Astrocyte (in vitro differentiated cells and primary cell): ENCODE data around the gene FAM237A. TPM values are rescaled to one million over a fixed set of nuclear protein-coding genes. Genes with fewer than 3 reads are reported as not detected.
A peak's percentile ranks its signal among the peaks of the same experiment; 100 is the strongest.

Experiments used
- DNase-seq: peaks from one replicate; pipeline ENCODE4 v3.0.0-alpha.2; 2010; ENCODE audit warnings: low read depth
- FAIRE-seq: peaks from 2 replicates; lab custom pipeline; 2011; peaks lifted over from hg19 to GRCh38; lab: Jason Lieb, UNC
- H2AFZ ChIP-seq: 2 replicates; pipeline ENCODE4 v1.6.0; 2012; ENCODE audit warnings: low read depth, low read length, inconsistent platforms
- H3K27ac ChIP-seq: 2 replicates; pipeline ENCODE4 v1.5.1; 2011; ENCODE audit warnings: low read depth, low read length, inconsistent platforms
- H3K27me3 ChIP-seq: 2 replicates; pipeline ENCODE4 v1.6.0; 2011; ENCODE audit warnings: low read length, inconsistent platforms; ENCODE audit not compliant: insufficient read depth
- H3K36me3 ChIP-seq: 2 replicates; pipeline ENCODE4 v1.5.1; 2011; ENCODE audit warnings: low read length, inconsistent platforms; ENCODE audit not compliant: insufficient read depth
- H3K4me1 ChIP-seq: 2 replicates; pipeline ENCODE4 v1.5.1; 2011; ENCODE audit warnings: low read length, inconsistent platforms; ENCODE audit not compliant: insufficient read depth
- H3K4me2 ChIP-seq: 2 replicates; pipeline ENCODE4 v1.6.0; 2012; ENCODE audit warnings: low read length, inconsistent platforms
- H3K4me3 ChIP-seq: 2 replicates; pipeline ENCODE4 v1.5.1; 2011; ENCODE audit warnings: low read depth, mild to moderate bottlenecking, low read length, inconsistent platforms; ENCODE audit not compliant: insufficient read depth
- H3K79me2 ChIP-seq: 2 replicates; pipeline ENCODE4 v1.6.0; 2012; ENCODE audit warnings: mild to moderate bottlenecking, low read length, inconsistent platforms; ENCODE audit not compliant: insufficient read depth
- H3K9ac ChIP-seq: 2 replicates; pipeline ENCODE4 v1.6.0; 2012; ENCODE audit warnings: mild to moderate bottlenecking, low read length, inconsistent platforms
- H3K9me3 ChIP-seq: 2 replicates; pipeline ENCODE4 v1.5.1; 2012; ENCODE audit warnings: low read depth, mild to moderate bottlenecking, low read length, inconsistent platforms; ENCODE audit not compliant: insufficient read depth
- H4K20me1 ChIP-seq: 2 replicates; pipeline ENCODE4 v1.6.0; 2012; ENCODE audit warnings: low read length, inconsistent platforms; ENCODE audit not compliant: insufficient read depth
- H3K27ac Mint-ChIP-seq: one replicate; pipeline ENCODE4 v1.8.0; 2021; ENCODE audit warnings: mild to moderate bottlenecking, mixed read lengths; ENCODE audit not compliant: unreplicated experiment
- H3K27me3 Mint-ChIP-seq: one replicate; pipeline ENCODE4 v1.8.0; 2021; ENCODE audit warnings: low read depth, mixed read lengths; ENCODE audit not compliant: unreplicated experiment
- H3K36me3 Mint-ChIP-seq: one replicate; pipeline ENCODE4 v1.8.0; 2021; ENCODE audit warnings: low read depth, mixed read lengths; ENCODE audit not compliant: unreplicated experiment
- H3K4me1 Mint-ChIP-seq: one replicate; pipeline ENCODE4 v1.8.0; 2021; ENCODE audit warnings: low read depth, mixed read lengths; ENCODE audit not compliant: unreplicated experiment
- H3K4me3 Mint-ChIP-seq: one replicate; pipeline ENCODE4 v1.8.0; 2021; ENCODE audit warnings: mild to moderate bottlenecking, moderate library complexity, mixed read lengths; ENCODE audit not compliant: unreplicated experiment
- H3K9me3 Mint-ChIP-seq: one replicate; pipeline ENCODE4 v1.8.0; 2021; ENCODE audit warnings: mild to moderate bottlenecking, mixed read lengths; ENCODE audit not compliant: unreplicated experiment
- EZH2 ChIP-seq: IDR thresholded peaks from 2 replicates; pipeline ENCODE4 v1.6.1; 2012; ENCODE audit warnings: mild to moderate bottlenecking, low read length, inconsistent platforms; ENCODE audit not compliant: insufficient read depth
- total RNA-seq: library from RNA; stranded (reverse); gene quantifications from 2 replicates; pipeline ENCODE4 v1.2.1, GENCODE V29; 2021
- TF ChIP-seq, protein P1 (sequence below): IDR thresholded peaks from 2 replicates; pipeline ENCODE4 v1.5.1; 2011; ENCODE audit warnings: low read depth, mild to moderate bottlenecking, inconsistent platforms, low read length, moderate library complexity; ENCODE audit not compliant: insufficient read depth

Gene FAM237A
- total RNA-seq, 1 donor from 2014 or later = not detected

DNA sequence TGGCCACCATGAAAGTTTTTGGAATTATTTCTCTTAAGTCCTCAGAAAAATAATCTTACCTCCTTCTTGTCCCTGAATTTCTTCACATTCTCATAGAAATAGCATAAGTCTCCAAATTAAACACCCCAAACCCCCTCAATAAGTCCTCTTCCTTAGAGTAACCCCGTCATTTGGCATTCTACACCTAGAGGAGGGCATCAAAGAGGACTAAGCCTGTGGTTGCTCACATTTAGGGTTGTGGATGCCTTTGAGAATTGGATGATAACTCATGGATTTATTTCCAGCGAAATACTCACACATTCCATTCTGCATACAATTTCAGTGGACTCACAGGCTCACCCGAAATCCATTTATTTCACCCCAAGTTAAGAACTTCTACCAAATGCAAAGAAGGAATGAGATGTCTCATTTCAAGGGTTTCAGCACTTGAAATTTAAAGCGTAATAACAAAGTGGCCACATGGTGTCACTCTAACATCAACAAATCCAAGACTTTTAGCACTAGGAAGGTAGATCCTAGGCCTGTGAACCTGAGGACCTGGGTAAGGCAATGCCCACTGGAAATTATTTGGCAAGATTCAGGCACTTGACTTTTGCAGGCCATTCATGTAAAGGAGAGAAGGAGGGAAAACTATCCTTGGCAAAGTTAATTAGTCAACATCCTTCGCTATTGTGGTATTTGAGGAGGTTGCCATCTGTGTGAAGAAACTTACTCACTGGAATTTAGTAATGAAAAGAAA, 51.3 kb downstream of the FAM237A start:
- no peaks in the 10 kb centered on the region for H3K79me2 ChIP-seq
- H3K4me2 ChIP-seq = no peak overlapping the region
- no peaks in the 10 kb centered on the region for H4K20me1 ChIP-seq
- no peak overlapping the region for H3K27ac ChIP-seq
- H2AFZ ChIP-seq = no peak overlapping the region
- H3K27me3 Mint-ChIP-seq = no peaks in the 10 kb centered on the region
- no peak overlapping the region for H3K9ac ChIP-seq
- H3K4me1 Mint-ChIP-seq = no peaks in the 10 kb centered on the region
- H3K9me3 Mint-ChIP-seq = no peaks in the 10 kb centered on the region
- H3K4me1 ChIP-seq = no peaks in the 10 kb centered on the region
- no peak overlapping the region for H3K4me3 Mint-ChIP-seq
- no peak overlapping the region for H3K4me3 ChIP-seq
- no peak overlapping the region for H3K27ac Mint-ChIP-seq
- FAIRE-seq = peak; percentile 74
- no peaks in the 10 kb centered on the region for H3K36me3 ChIP-seq
- TF ChIP-seq, protein P1, sequence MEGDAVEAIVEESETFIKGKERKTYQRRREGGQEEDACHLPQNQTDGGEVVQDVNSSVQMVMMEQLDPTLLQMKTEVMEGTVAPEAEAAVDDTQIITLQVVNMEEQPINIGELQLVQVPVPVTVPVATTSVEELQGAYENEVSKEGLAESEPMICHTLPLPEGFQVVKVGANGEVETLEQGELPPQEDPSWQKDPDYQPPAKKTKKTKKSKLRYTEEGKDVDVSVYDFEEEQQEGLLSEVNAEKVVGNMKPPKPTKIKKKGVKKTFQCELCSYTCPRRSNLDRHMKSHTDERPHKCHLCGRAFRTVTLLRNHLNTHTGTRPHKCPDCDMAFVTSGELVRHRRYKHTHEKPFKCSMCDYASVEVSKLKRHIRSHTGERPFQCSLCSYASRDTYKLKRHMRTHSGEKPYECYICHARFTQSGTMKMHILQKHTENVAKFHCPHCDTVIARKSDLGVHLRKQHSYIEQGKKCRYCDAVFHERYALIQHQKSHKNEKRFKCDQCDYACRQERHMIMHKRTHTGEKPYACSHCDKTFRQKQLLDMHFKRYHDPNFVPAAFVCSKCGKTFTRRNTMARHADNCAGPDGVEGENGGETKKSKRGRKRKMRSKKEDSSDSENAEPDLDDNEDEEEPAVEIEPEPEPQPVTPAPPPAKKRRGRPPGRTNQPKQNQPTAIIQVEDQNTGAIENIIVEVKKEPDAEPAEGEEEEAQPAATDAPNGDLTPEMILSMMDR = peak; percentile 72
- TF ChIP-seq EZH2 = no peak
- peaks cover 2% of the 10 kb centered on the region for H3K27me3 ChIP-seq
- no peaks in the 10 kb centered on the region for H3K9me3 ChIP-seq
- peak; percentile 25 for DNase-seq
- no peaks in the 10 kb centered on the region for H3K36me3 Mint-ChIP-seq

DNA sequence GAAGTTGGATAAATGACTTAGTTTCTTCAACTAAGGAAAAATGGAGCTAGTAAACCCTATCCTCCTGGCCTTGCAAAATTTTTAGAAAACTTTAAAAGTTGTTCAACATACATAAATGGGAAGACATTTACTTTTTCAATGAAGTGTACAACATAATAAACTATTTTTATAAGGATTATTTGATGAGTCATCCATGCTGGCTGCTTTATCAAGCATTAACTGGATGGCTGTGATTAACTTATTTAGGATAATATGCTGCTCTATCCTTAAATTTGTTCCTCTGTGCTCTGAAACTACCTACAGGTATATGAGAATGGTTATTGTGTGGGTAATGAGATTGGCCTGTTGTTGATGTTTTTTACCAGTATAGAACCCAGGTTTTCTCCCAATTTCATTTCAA, 54.6 kb downstream of the FAM237A start:
- peaks cover 2% of the 10 kb centered on the region for H3K27me3 ChIP-seq
- no peaks in the 10 kb centered on the region for H3K4me1 ChIP-seq
- no peaks in the 10 kb centered on the region for H3K36me3 Mint-ChIP-seq
- H4K20me1 ChIP-seq = no peaks in the 10 kb centered on the region
- H3K9me3 ChIP-seq = no peaks in the 10 kb centered on the region
- no peaks in the 10 kb centered on the region for H3K36me3 ChIP-seq
- H3K4me2 ChIP-seq = no peak overlapping the region
- no peaks in the 10 kb centered on the region for H3K9me3 Mint-ChIP-seq
- no peaks in the 10 kb centered on the region for H3K79me2 ChIP-seq
- no peak overlapping the region for H3K4me3 ChIP-seq
- H3K4me3 Mint-ChIP-seq = no peak overlapping the region
- FAIRE-seq = no peak
- peaks cover 5% of the 10 kb centered on the region for H3K27me3 Mint-ChIP-seq
- peaks cover 3% of the 10 kb centered on the region for H3K4me1 Mint-ChIP-seq
- no peak overlapping the region for H3K9ac ChIP-seq
- DNase-seq = no peak
- no peak overlapping the region for H3K27ac Mint-ChIP-seq
- H3K27ac ChIP-seq = no peak overlapping the region
- TF ChIP-seq, protein P1 = no peak
- no peak for TF ChIP-seq EZH2
- no peak overlapping the region for H2AFZ ChIP-seq

DNA sequence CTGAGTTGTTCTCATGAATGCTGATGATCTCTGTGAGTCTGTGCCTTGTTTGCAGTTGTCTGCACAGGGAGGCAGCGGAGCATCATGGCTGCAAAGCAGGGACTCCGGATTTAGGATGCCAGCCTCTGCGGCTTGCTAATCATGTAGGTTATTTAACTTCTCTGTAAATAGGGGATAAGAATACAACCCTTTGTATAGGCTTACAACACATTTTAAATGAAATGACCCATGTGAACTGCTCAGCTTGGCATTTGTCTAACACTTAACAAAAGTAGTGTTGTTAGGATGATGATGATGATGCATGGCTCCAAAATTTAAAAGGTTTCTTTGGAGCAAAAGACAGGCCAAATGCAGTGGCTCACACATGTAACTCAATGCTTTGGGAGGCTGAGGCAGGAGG, 56.5 kb downstream of the FAM237A start:
- Histone ChIP-seq H3K4me1 (no peaks in the 10 kb centered on the region), H3K9ac (no peak overlapping the region), H2AFZ (no peak overlapping the region), H3K79me2 (no peaks in the 10 kb centered on the region), H4K20me1 (no peaks in the 10 kb centered on the region), H3K4me2 (no peak overlapping the region), H3K36me3 (no peaks in the 10 kb centered on the region), H3K4me3 (no peak overlapping the region), H3K27ac (no peak overlapping the region), H3K27me3 (peaks cover 2% of the 10 kb centered on the region), H3K9me3 (no peaks in the 10 kb centered on the region)
- Mint-ChIP-seq H3K27ac (no peak overlapping the region), H3K4me1 (peaks cover 3% of the 10 kb centered on the region), H3K36me3 (no peaks in the 10 kb centered on the region), H3K4me3 (no peak overlapping the region), H3K27me3 (peaks cover 5% of the 10 kb centered on the region), H3K9me3 (no peaks in the 10 kb centered on the region)
- FAIRE-seq (no peak), DNase-seq (no peak)
- TF ChIP-seq EZH2 = no peak
- TF ChIP-seq, protein P1 = no peak
